ENCODE measurements around the gene NUDT12.

The NUDT12 gene

DNA sequence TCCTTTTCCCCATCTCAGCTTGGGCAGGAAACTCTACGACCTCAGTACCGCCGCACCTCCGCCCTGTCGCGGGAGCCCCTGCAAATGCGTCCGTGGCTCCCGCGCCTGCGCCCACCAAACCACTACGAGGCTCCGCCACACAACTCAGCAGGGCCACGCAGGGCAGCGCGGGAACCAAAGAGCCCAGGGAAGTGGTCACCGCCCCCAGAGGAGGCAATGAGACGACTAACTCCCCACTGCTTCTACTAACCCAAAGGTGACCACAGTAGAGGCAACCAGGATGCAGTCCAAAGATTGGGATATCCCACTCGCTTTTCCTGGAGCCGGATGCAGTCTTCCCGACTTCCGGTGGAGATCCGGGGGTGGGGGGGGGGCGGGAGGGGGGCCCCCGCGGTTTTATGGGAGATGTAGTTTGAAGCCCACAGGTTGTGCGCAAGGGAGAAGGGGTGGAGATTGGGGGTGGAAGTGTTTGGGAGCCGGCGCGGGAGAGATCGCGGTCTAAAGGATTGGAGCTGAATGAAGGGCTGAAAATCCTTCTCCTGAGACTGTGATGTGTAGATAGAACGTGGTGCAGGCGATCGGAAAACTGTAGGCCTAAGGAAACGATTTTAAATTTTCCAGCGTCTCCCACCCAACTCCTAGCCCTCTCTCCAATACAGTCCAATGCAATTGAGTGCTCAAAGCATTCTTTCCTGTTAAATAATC, at the start of gene NUDT12:
NUDT12 (minus strand) TSS at position 337 of the 705 bp plus-strand sequence. CDS start 2,541 bp downstream, outside the sequence.
- H3K27ac Mint-ChIP-seq, result peak within 1 kb of the TSS; percentile 85 to 98 (median 96)
- no peaks in the 10 kb centered on the region for H3K9me3 Mint-ChIP-seq
- H3K27me3 Mint-ChIP-seq (ENCODE audit: low read depth), result no peaks in the 10 kb centered on the region
- H3K36me3 Mint-ChIP-seq (ENCODE audit: low read depth), result peaks cover 8% of the 10 kb centered on the region
- H3K4me3 Mint-ChIP-seq, result peak within 1 kb of the TSS; percentile 89 to 98 (median 91)
- TF ChIP-seq, protein P1, sequence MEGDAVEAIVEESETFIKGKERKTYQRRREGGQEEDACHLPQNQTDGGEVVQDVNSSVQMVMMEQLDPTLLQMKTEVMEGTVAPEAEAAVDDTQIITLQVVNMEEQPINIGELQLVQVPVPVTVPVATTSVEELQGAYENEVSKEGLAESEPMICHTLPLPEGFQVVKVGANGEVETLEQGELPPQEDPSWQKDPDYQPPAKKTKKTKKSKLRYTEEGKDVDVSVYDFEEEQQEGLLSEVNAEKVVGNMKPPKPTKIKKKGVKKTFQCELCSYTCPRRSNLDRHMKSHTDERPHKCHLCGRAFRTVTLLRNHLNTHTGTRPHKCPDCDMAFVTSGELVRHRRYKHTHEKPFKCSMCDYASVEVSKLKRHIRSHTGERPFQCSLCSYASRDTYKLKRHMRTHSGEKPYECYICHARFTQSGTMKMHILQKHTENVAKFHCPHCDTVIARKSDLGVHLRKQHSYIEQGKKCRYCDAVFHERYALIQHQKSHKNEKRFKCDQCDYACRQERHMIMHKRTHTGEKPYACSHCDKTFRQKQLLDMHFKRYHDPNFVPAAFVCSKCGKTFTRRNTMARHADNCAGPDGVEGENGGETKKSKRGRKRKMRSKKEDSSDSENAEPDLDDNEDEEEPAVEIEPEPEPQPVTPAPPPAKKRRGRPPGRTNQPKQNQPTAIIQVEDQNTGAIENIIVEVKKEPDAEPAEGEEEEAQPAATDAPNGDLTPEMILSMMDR (IDR thresholded peaks at IDR 0.05; ENCODE audit: unreplicated experiment in 3 of 3), result no peak
- peaks cover 22% of the 10 kb centered on the region for H3K4me1 Mint-ChIP-seq

DNA sequence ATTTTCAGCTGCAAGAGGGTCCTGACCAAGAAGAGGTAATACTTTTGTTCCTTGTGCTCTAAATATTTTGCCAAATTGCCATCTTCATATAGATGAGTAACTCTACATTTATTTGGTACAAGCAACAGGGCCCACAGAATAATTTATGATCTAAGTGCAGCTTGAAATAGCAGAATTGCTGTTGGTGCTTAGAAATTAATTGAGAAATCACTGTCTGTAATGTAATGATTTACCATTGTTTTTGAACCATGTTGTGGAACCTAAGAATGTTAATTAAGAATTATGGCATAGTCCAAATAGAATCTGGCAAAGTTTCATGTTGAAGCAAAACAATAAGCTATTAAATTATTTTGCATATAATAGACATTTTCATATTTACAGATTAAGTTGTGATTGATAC, 44.8 kb upstream of the NUDT12 start:
- no peaks in the 10 kb centered on the region for H3K27me3 Mint-ChIP-seq (ENCODE audit: low read depth)
- peaks cover 4% of the 10 kb centered on the region for H3K9me3 Mint-ChIP-seq
- TF ChIP-seq, protein P1 (IDR thresholded peaks at IDR 0.05; ENCODE audit: unreplicated experiment in 3 of 3), result no peak
- H3K4me3 Mint-ChIP-seq, result no peak overlapping the region
- no peaks in the 10 kb centered on the region for H3K36me3 Mint-ChIP-seq (ENCODE audit: low read depth)
- no peaks in the 10 kb centered on the region for H3K4me1 Mint-ChIP-seq
- peak overlapping the region in 1 of 3 experiments; percentile 32 for H3K27ac Mint-ChIP-seq

DNA sequence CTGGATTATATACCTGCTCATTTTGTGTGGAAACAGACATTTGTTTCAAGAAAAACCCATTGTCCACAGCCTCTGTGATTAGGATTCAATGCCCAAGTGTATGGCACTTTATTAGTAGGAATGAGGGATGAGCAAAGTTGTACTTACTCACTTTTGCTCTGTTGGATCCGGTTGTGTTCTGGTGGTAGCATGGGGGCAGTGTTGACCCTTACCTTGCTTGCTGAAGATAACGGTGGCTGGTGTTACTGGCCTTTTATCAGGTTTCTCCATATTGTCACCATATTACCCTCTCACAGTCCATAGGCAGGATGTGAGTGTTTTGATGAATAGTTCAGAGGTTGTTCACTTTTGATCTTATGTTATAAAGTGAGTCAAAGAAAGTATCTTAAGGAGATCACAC, 42.7 kb upstream of the NUDT12 start:
- Mint-ChIP-seq H3K9me3 (no peaks in the 10 kb centered on the region), H3K36me3 (ENCODE audit: low read depth) (no peaks in the 10 kb centered on the region), H3K27ac (no peak overlapping the region), H3K27me3 (ENCODE audit: low read depth) (no peaks in the 10 kb centered on the region), H3K4me1 (no peaks in the 10 kb centered on the region), H3K4me3 (no peak overlapping the region)
- TF ChIP-seq, protein P1 (IDR thresholded peaks at IDR 0.05; ENCODE audit: unreplicated experiment in 3 of 3), result no peak

DNA sequence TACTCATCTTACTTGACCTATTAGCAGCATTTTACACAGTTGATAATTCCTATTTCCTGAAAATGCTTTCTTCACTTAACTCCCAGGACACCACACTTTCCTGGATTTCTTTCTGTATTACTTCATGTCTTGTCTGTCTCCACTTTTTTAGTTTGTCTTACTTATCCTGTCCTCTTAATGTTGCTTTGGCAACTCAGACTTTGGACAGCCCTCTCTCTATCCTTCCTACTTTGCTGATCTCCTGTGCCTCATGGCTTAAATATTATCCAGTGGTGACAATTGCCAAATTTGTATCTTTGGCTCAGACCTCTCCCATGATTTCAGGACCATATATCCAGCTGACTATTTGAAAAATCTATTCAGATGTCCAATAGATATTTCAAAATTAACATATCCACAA, 39.8 kb upstream of the NUDT12 start:
- Mint-ChIP-seq H3K9me3 (no peaks in the 10 kb centered on the region), H3K27me3 (ENCODE audit: low read depth) (no peaks in the 10 kb centered on the region), H3K36me3 (ENCODE audit: low read depth) (no peaks in the 10 kb centered on the region), H3K4me3 (no peak overlapping the region), H3K4me1 (no peaks in the 10 kb centered on the region), H3K27ac (no peak overlapping the region)
- TF ChIP-seq, protein P1 (IDR thresholded peaks at IDR 0.05; ENCODE audit: unreplicated experiment in 3 of 3), result no peak

DNA sequence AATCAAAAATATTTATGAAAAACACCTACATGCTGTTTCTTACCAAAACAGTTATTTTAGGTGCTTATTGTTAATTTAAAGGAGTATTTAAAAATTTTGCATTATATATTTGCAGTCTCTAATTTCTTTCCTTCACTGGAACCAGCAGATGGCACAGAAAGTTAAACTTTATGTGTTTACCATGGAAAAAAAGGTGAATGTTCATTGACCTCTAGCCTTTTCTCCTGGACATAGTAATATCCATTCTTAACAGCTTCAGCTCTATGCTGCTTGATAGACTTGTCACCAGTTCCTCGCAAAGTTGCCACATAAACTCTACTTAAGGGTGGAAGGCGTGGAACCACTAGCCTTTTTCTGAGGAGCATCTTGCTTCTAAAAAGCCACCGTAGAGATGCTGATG, 38.7 kb upstream of the NUDT12 start:
- Mint-ChIP-seq H3K4me1 (no peaks in the 10 kb centered on the region), H3K27me3 (ENCODE audit: low read depth) (no peaks in the 10 kb centered on the region), H3K4me3 (no peak overlapping the region), H3K27ac (no peak overlapping the region), H3K36me3 (ENCODE audit: low read depth) (no peaks in the 10 kb centered on the region), H3K9me3 (no peaks in the 10 kb centered on the region)
- TF ChIP-seq, protein P1 (IDR thresholded peaks at IDR 0.05; ENCODE audit: unreplicated experiment in 3 of 3), result no peak

DNA sequence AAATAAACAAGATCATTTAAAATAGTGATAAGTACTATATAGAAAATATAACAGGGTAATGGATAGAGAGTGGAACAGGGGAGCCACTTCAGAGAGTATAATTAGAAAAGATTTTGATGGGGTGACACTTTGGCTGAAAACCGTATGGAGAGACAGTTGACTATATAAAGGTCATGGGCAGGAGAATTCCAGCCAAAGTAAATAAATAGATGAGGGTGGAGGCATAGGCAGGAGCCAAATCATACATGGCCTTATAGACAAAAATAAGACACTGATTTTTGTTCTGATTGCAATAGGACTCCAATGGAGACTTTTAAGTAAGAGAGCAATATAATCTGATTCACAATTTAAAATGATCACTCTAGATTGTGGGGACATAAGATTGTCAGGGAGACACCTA, 37.5 kb upstream of the NUDT12 start:
- H3K36me3 Mint-ChIP-seq (ENCODE audit: low read depth), result no peaks in the 10 kb centered on the region
- H3K4me3 Mint-ChIP-seq, result no peak overlapping the region
- H3K9me3 Mint-ChIP-seq, result no peaks in the 10 kb centered on the region
- no peaks in the 10 kb centered on the region for H3K27me3 Mint-ChIP-seq (ENCODE audit: low read depth)
- TF ChIP-seq, protein P1 (IDR thresholded peaks at IDR 0.05; ENCODE audit: unreplicated experiment in 3 of 3), result no peak
- H3K27ac Mint-ChIP-seq, result no peak overlapping the region
- H3K4me1 Mint-ChIP-seq, result no peaks in the 10 kb centered on the region

Measured in nephron (organoid).